ENCODE measurements around the gene IL1RL1.

Gene IL1RL1

GRCh38 chr2:102350137-102350793 lies 38.9 kb downstream of the IL1RL1 start:
- no peaks in the 10 kb centered on the region for H3F3A ChIP-seq (ENCODE audit: low read depth)
- no peaks in the 10 kb centered on the region for H3K9me3 ChIP-seq (ENCODE audit: insufficient read depth, low read depth, low read length)
- peaks cover 4% of the 10 kb centered on the region for H3K4me1 ChIP-seq (ENCODE audit: insufficient read depth, low read length, poor library complexity, severe bottlenecking)
- H3K36me3 ChIP-seq (ENCODE audit: insufficient read depth, low read length): no peaks in the 10 kb centered on the region
- H3K4me2 ChIP-seq (ENCODE audit: low read depth, low read length, poor library complexity, severe bottlenecking): no peak overlapping the region
- 0 out of 2 replicates have a peak overlapping the region, but pooled peaks have one; percentile 22 for H2AFZ ChIP-seq (ENCODE audit: low read length)
- no peaks in the 10 kb centered on the region for H3K79me2 ChIP-seq (ENCODE audit: insufficient read depth, low read length)
- H3K4me3 ChIP-seq (ENCODE audit: low read length, poor library complexity, severe bottlenecking): no peak overlapping the region
- no peak for TF ChIP-seq EZH2phosphoT487 (IDR thresholded peaks at IDR 0.05; ENCODE audit: borderline replicate concordance)
- TF ChIP-seq CTCF (conservative IDR thresholded peaks at IDR 0.05; ENCODE audit: low read length): no peak
- no peaks in the 10 kb centered on the region for H4K20me1 ChIP-seq (ENCODE audit: insufficient read depth, low read length, poor library complexity, severe bottlenecking)
- no peaks in the 10 kb centered on the region for H3K9me2 ChIP-seq (replicated peaks; ENCODE audit: low read depth, low read length)
- H3K27me3 ChIP-seq (ENCODE audit: insufficient read depth, low read length, poor library complexity, severe bottlenecking): no peaks in the 10 kb centered on the region
- no peak overlapping the region for H3K9ac ChIP-seq (ENCODE audit: low read depth, low read length, poor library complexity, severe bottlenecking)

- peak within 1 kb of the TSS; percentile 92 for H3K4me2 ChIP-seq (ENCODE audit: low read depth, low read length, poor library complexity, severe bottlenecking)
- peak within 1 kb of the TSS; percentile 92 for H3K9ac ChIP-seq (ENCODE audit: low read depth, low read length, poor library complexity, severe bottlenecking)
- H4K20me1 ChIP-seq (ENCODE audit: insufficient read depth, low read length, poor library complexity, severe bottlenecking): no peaks in the 10 kb centered on the region
- H3F3A ChIP-seq (ENCODE audit: low read depth): no peaks in the 10 kb centered on the region
- no peaks in the 10 kb centered on the region for H3K27me3 ChIP-seq (ENCODE audit: insufficient read depth, low read length, poor library complexity, severe bottlenecking)
- H3K4me1 ChIP-seq (ENCODE audit: insufficient read depth, low read length, poor library complexity, severe bottlenecking): peaks cover 45% of the 10 kb centered on the region
- H3K9me2 ChIP-seq (replicated peaks; ENCODE audit: low read depth, low read length): no peaks in the 10 kb centered on the region
- H3K36me3 ChIP-seq (ENCODE audit: insufficient read depth, low read length): no peaks in the 10 kb centered on the region
- peaks cover 44% of the 10 kb centered on the region for H3K79me2 ChIP-seq (ENCODE audit: insufficient read depth, low read length)
- peak; percentile 79 for TF ChIP-seq CTCF (conservative IDR thresholded peaks at IDR 0.05; ENCODE audit: low read length)
- no peak for TF ChIP-seq EZH2phosphoT487 (IDR thresholded peaks at IDR 0.05; ENCODE audit: borderline replicate concordance)
- peak within 1 kb of the TSS; percentile 89 for H2AFZ ChIP-seq (ENCODE audit: low read length)
- no peaks in the 10 kb centered on the region for H3K9me3 ChIP-seq (ENCODE audit: insufficient read depth, low read depth, low read length)
- H3K4me3 ChIP-seq (ENCODE audit: low read length, poor library complexity, severe bottlenecking): peak within 1 kb of the TSS; percentile 90
Observed at GRCh38 chr2:102355526-102356380, 44.4 kb downstream of the IL1RL1 start, which contains the start of gene IL18R1. Gene IL18R1 (plus strand): TSS chr2:102355796. CDS start chr2:102362661, 6,865 bp downstream.

- Histone ChIP-seq H3K9me3 (ENCODE audit: insufficient read depth, low read depth, low read length) (no peaks in the 10 kb centered on the region), H3K4me2 (ENCODE audit: low read depth, low read length, poor library complexity, severe bottlenecking) (peak overlapping the region; percentile 92), H3K79me2 (ENCODE audit: insufficient read depth, low read length) (peaks cover 50% of the 10 kb centered on the region), H3K4me1 (ENCODE audit: insufficient read depth, low read length, poor library complexity, severe bottlenecking) (peaks cover 51% of the 10 kb centered on the region), H3K36me3 (ENCODE audit: insufficient read depth, low read length) (no peaks in the 10 kb centered on the region), H2AFZ (ENCODE audit: low read length) (peak overlapping the region; percentile 89), H3K27me3 (ENCODE audit: insufficient read depth, low read length, poor library complexity, severe bottlenecking) (no peaks in the 10 kb centered on the region), H3K4me3 (ENCODE audit: low read length, poor library complexity, severe bottlenecking) (peak overlapping the region; percentile 90), H3K9ac (ENCODE audit: low read depth, low read length, poor library complexity, severe bottlenecking) (peak overlapping the region; percentile 92), H4K20me1 (ENCODE audit: insufficient read depth, low read length, poor library complexity, severe bottlenecking) (no peaks in the 10 kb centered on the region), H3K9me2 (replicated peaks; ENCODE audit: low read depth, low read length) (no peaks in the 10 kb centered on the region), H3F3A (ENCODE audit: low read depth) (no peaks in the 10 kb centered on the region)
- no peak for TF ChIP-seq EZH2phosphoT487 (IDR thresholded peaks at IDR 0.05; ENCODE audit: borderline replicate concordance)
- TF ChIP-seq CTCF (conservative IDR thresholded peaks at IDR 0.05; ENCODE audit: low read length): no peak
Observed at GRCh38 chr2:102356381-102356712, 45.0 kb downstream of the IL1RL1 start.

All from Loucy (cell line).